PC-9 (cell line): Measurements from ENCODE around the gene ACTRT2. TPM values are rescaled to one million over a fixed set of nuclear protein-coding genes. Genes with fewer than 3 reads are reported as not detected.

Source experiments
- BruUV-seq: library from RNA; stranded (reverse); fragments of 400-500 nt; replicated peaks from 2 replicates; lab custom pipeline; 2021; lab: Mats Ljungman, UMichigan
- CTCF ChIA-PET: fragments of 300-600 bp; sonication (Branson Sonifier 250); formaldehyde crosslinking; loops from one replicate; lab custom pipeline; 2022; ENCODE audit warnings: antibody characterized with exemption; lab: Charles Lee
- POLR2A ChIA-PET: fragments of 300-600 bp; sonication (Branson Sonifier 250); formaldehyde crosslinking; loops from one replicate; lab custom pipeline; 2022; ENCODE audit warnings: antibody characterized with exemption; ENCODE audit not compliant: unreplicated experiment; lab: Charles Lee
- DNase-seq, 2 experiments: peaks; one replicate each; pipeline versions ENCODE4 v3.0.0 to v3.0.0-alpha.2; 2015 to 2022; ENCODE audit warnings: mixed read lengths in 1 of 2
- H2AFZ ChIP-seq: fragments of 200-600 bp; sonication (generic); 2 replicates; pipeline ENCODE4 v1.8.1; 2017; ENCODE audit warnings: antibody characterized with exemption
- H3F3A ChIP-seq: fragments of 200-600 bp; sonication (generic); 2 replicates; pipeline ENCODE4 v1.8.1; 2017; ENCODE audit warnings: antibody characterized with exemption, mild to moderate bottlenecking, low read depth; ENCODE audit not compliant: insufficient read depth
- H3K27ac ChIP-seq: fragments of 200-600 bp; sonication (generic); 2 replicates; pipeline ENCODE4 v1.6.1; 2016; ENCODE audit warnings: mixed run types
- H3K27me3 ChIP-seq: fragments of 200-600 bp; sonication (generic); 2 replicates; pipeline ENCODE4 v1.6.1; 2016; ENCODE audit warnings: low read depth, mixed run types; ENCODE audit not compliant: insufficient read depth
- H3K36me3 ChIP-seq: fragments of 200-600 bp; sonication (generic); 2 replicates; pipeline ENCODE4 v1.6.1; 2016; ENCODE audit warnings: low read depth, mixed run types
- H3K4me1 ChIP-seq: fragments of 200-600 bp; sonication (generic); replicated peaks from 2 replicates; pipeline ENCODE4 v1.6.1; 2016; ENCODE audit warnings: mixed run types; ENCODE audit not compliant: insufficient read depth
- H3K4me2 ChIP-seq: fragments of 200-600 bp; sonication (generic); 2 replicates; pipeline ENCODE4 v1.6.1; 2017; ENCODE audit warnings: mixed run types
- H3K4me3 ChIP-seq: fragments of 200-600 bp; sonication (generic); 2 replicates; pipeline ENCODE4 v1.6.1; 2016; ENCODE audit warnings: mixed run types
- H3K79me2 ChIP-seq: fragments of 200-600 bp; sonication (generic); 2 replicates; pipeline ENCODE4 v1.6.1; 2017; ENCODE audit warnings: low read depth, mixed run types
- H3K9me2 ChIP-seq: fragments of 200-600 bp; sonication (generic); 2 replicates; pipeline ENCODE4 v1.8.1; 2017; ENCODE audit warnings: mild to moderate bottlenecking; ENCODE audit not compliant: insufficient read depth
- H3K9me3 ChIP-seq: fragments of 200-600 bp; sonication (generic); 2 replicates; pipeline ENCODE4 v1.8.1; 2016; ENCODE audit warnings: low read depth; ENCODE audit not compliant: insufficient read depth
- H4K20me1 ChIP-seq: fragments of 200-600 bp; sonication (generic); 2 replicates; pipeline ENCODE4 v1.8.1; 2017; ENCODE audit not compliant: insufficient read depth
- CTCF ChIP-seq: fragments of 200-600 bp; sonication (generic); conservative IDR thresholded peaks from 2 replicates; pipeline ENCODE4 v1.6.1; 2017; ENCODE audit warnings: mixed run types, antibody characterized with exemption, mild to moderate bottlenecking, moderate library complexity
- EZH2 ChIP-seq: fragments of 200-600 bp; sonication (generic); IDR thresholded peaks from 2 replicates; pipeline ENCODE4 v1.8.0; 2017; ENCODE audit warnings: antibody characterized with exemption, low read depth
- intact Hi-C: fragments of 100-400 bp; cut with micrococcal nuclease; formaldehyde crosslinking; loops from one replicate; pipeline ENCODE4 v1.10.0; 2022; ENCODE audit not compliant: unreplicated experiment
- total RNA-seq: library from RNA; stranded (reverse); gene quantifications from 2 replicates; pipeline ENCODE4 v1.2.3, GENCODE V29; 2021

The ACTRT2 gene
- total RNA-seq, 1 experiment from 2014 or later, result not detected

GRCh38 chr1:3050603-3051002, 29.3 kb downstream of the ACTRT2 start:
- no peaks in the 10 kb centered on the region for H3F3A ChIP-seq
- H3K9me3 ChIP-seq, result no peaks in the 10 kb centered on the region
- H3K36me3 ChIP-seq, result no peaks in the 10 kb centered on the region
- no peak overlapping the region for H3K4me3 ChIP-seq
- CTCF ChIA-PET, result no interaction called here
- DNase-seq, result no peak
- no peak overlapping the region for H3K4me2 ChIP-seq
- no peaks in the 10 kb centered on the region for H3K9me2 ChIP-seq
- POLR2A ChIA-PET, result no interaction called here
- H3K27ac ChIP-seq, result no peak overlapping the region
- no TSS peak for BruUV-seq
- H2AFZ ChIP-seq, result no peak overlapping the region
- H3K79me2 ChIP-seq, result no peaks in the 10 kb centered on the region
- H4K20me1 ChIP-seq, result peaks cover 2% of the 10 kb centered on the region; the same call in 1 of the 2 replicates
- H3K27me3 ChIP-seq, result peaks cover 35% of the 10 kb centered on the region
- intact Hi-C loops, result no loop called here
- H3K4me1 ChIP-seq, result no peaks in the 10 kb centered on the region
- TF ChIP-seq EZH2 (no peak), CTCF (no peak)

GRCh38 chr1:3051270-3052268, 30.3 kb downstream of the ACTRT2 start:
- Histone ChIP-seq H4K20me1 (no peaks in the 10 kb centered on the region), H3K79me2 (no peaks in the 10 kb centered on the region), H3K27ac (no peak overlapping the region), H3K36me3 (no peaks in the 10 kb centered on the region), H3K4me3 (no peak overlapping the region), H3K4me2 (no peak overlapping the region), H3K27me3 (peaks cover 38% of the 10 kb centered on the region), H3K9me3 (no peaks in the 10 kb centered on the region), H2AFZ (no peak overlapping the region), H3F3A (no peaks in the 10 kb centered on the region), H3K4me1 (no peaks in the 10 kb centered on the region), H3K9me2 (no peaks in the 10 kb centered on the region)
- TF ChIP-seq CTCF (no peak), EZH2 (no peak)
- no peak for DNase-seq
- intact Hi-C loops, result no loop called here
- ChIA-PET CTCF (no interaction called here), POLR2A (no interaction called here)
- no TSS peak for BruUV-seq

GRCh38 chr1:3052501-3052900, 31.2 kb downstream of the ACTRT2 start:
- no TSS peak for BruUV-seq
- TF ChIP-seq EZH2, result no peak
- TF ChIP-seq CTCF, result no peak

More at GRCh38 chr1:3052501-3052900, 31.2 kb downstream of the ACTRT2 start:
- Histone ChIP-seq H3K9me3 (no peaks in the 10 kb centered on the region), H3K9me2 (no peaks in the 10 kb centered on the region), H3K4me3 (no peak overlapping the region), H3K27me3 (peaks cover 41% of the 10 kb centered on the region), H3K36me3 (no peaks in the 10 kb centered on the region), H3F3A (no peaks in the 10 kb centered on the region), H3K4me1 (no peaks in the 10 kb centered on the region), H3K79me2 (no peaks in the 10 kb centered on the region), H4K20me1 (0 out of 2 replicates have a peak, but pooled peaks cover 2% of the 10 kb centered on the region), H3K27ac (no peak overlapping the region), H2AFZ (no peak overlapping the region), H3K4me2 (no peak overlapping the region)
- DNase-seq, result no peak
- POLR2A ChIA-PET, result no interaction called here
- CTCF ChIA-PET, result no interaction called here
- intact Hi-C loops, result no loop called here
